ENCODE data around the gene SCUBE1. TPM values are rescaled to one million over a fixed set of nuclear protein-coding genes. Genes with fewer than 3 reads are reported as not detected.
A peak's percentile ranks its signal among the peaks of the same experiment; 100 is the strongest.

The SCUBE1 gene
- total and polyA plus RNA-seq, 8 donors, result 0.04 to 0.41 (median 0.12) TPM; not detected in 3

GRCh38 chr22:43298062-43298801 is 44.9 kb downstream of the SCUBE1 start:
- TF ChIP-seq, protein P1, sequence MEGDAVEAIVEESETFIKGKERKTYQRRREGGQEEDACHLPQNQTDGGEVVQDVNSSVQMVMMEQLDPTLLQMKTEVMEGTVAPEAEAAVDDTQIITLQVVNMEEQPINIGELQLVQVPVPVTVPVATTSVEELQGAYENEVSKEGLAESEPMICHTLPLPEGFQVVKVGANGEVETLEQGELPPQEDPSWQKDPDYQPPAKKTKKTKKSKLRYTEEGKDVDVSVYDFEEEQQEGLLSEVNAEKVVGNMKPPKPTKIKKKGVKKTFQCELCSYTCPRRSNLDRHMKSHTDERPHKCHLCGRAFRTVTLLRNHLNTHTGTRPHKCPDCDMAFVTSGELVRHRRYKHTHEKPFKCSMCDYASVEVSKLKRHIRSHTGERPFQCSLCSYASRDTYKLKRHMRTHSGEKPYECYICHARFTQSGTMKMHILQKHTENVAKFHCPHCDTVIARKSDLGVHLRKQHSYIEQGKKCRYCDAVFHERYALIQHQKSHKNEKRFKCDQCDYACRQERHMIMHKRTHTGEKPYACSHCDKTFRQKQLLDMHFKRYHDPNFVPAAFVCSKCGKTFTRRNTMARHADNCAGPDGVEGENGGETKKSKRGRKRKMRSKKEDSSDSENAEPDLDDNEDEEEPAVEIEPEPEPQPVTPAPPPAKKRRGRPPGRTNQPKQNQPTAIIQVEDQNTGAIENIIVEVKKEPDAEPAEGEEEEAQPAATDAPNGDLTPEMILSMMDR (IDR thresholded peaks at IDR 0.05), result no peak
- 79 to 85% methylated on average over 18 of the region's 18 CpGs for WGBS, 2 donors
- H3K4me3 ChIP-seq, result no peak overlapping the region
- no peaks in the 10 kb centered on the region for H3K27me3 ChIP-seq
- intact Hi-C loops (cut with DNase I), result no loop called here
- ATAC-seq (no peak), FAIRE-seq (no peak), DNase-seq (peak in 1 of 6 donors; percentile 34)
- no peaks in the 10 kb centered on the region for H3K9me3 ChIP-seq
- no peaks in the 10 kb centered on the region for H3K36me3 ChIP-seq
- H3K27ac ChIP-seq, result no peak overlapping the region
- no peaks in the 10 kb centered on the region for H3K4me1 ChIP-seq

DNA sequence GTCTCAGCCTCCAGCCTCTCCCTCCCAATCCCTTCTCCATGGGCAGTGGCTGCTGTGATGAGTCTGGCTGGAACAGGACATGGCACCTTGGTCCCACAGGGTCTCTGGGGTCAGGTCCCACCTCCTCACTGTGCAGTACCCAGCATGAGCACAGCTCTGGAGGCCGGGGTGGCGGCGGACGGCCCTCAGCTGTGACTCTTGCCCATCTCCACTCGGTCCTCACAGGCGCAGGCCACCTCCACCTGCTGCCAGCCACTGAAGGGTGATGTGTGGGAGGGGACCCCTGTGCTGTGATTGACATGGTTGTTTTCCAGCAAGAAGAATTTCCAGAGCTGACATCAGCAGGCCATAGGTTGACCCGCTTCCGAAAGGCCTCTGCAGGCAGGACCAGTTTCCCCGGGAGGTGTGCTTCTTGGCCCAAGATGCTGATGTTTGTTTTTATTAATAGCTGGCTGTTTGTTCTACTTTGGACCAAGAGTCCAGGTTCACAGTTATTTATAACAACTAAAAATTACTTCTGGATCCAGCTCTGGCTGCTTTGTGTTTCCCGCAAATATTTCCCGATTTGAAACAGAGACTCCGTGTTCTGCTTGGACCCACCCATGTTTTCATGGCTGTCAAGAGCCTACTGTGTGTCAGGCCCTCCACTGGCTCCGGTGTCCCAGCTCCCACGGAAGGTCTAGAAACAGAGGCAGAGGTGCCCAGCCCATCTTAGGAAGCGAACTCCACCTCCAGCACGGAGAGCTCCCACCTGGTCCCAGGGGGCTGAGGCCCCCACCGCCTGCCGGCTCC is 45.7 kb downstream of the SCUBE1 start:
- no peaks in the 10 kb centered on the region for H3K4me1 ChIP-seq
- no peak for FAIRE-seq
- intact Hi-C loops (cut with DNase I), result no loop called here

DNA sequence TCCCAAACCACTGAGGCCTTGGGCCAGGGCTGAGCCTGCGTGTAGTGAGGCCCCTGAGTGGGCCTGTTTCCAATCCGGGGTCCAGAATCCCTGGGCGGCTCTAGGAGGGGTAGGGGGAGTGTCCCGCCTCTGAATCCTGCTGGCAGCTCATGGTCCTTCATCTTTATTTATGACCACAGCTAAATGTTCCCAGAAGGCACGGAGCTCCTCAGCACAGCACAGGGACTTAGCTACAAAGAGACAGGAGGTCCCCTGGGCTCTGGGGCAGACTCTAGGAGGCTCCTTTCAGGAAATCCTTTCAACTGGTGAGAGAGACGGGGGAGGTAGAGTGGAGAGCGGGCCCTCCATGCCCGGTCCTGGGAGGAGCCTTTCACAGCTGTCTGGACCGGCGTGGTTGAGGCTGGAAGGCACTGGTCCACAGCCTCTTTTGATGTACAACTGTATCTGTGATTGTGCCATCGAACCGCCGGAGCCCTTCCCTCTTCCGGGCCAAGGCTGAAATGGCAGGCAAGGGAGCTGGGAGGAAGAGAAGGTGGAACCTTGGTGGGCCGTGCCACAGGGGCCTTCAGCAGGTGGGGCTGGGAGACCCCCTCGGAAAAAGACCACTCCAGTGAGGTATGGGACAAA is 46.8 kb downstream of the SCUBE1 start:
- FAIRE-seq, result no peak
- WGBS, 2 donors, result 69 to 76% methylated on average over 16 of the region's 16 CpGs

More for the DNA sequence above, 45.7 kb downstream of the SCUBE1 start:
- no peaks in the 10 kb centered on the region for H3K27me3 ChIP-seq
- no peak overlapping the region for H3K27ac ChIP-seq
- WGBS, 2 donors, result 75 to 88% methylated on average over 18 of the region's 18 CpGs
- DNase-seq (peak in 1 of 6 donors; percentile 35), ATAC-seq (no peak)
- no peak overlapping the region for H3K4me3 ChIP-seq
- no peaks in the 10 kb centered on the region for H3K36me3 ChIP-seq
- TF ChIP-seq, protein P1 (IDR thresholded peaks at IDR 0.05), result no peak
- no peaks in the 10 kb centered on the region for H3K9me3 ChIP-seq

GRCh38 chr22:43295660-43296059 is 47.5 kb downstream of the SCUBE1 start:
- FAIRE-seq (no peak), ATAC-seq (no peak), DNase-seq (peak in 1 of 6 donors; percentile 12)
- Histone ChIP-seq H3K9me3 (no peaks in the 10 kb centered on the region), H3K27me3 (no peaks in the 10 kb centered on the region), H3K27ac (no peak overlapping the region), H3K4me1 (no peaks in the 10 kb centered on the region), H3K4me3 (no peak overlapping the region), H3K36me3 (no peaks in the 10 kb centered on the region)
- intact Hi-C loops (cut with DNase I), result no loop called here
- TF ChIP-seq, protein P1 (IDR thresholded peaks at IDR 0.05), result no peak
- 67 to 71% methylated on average over 6 of the region's 6 CpGs for WGBS, 2 donors

More for the DNA sequence above, 46.8 kb downstream of the SCUBE1 start:
- TF ChIP-seq, protein P1 (IDR thresholded peaks at IDR 0.05), result no peak
- Histone ChIP-seq H3K4me3 (no peak overlapping the region), H3K36me3 (no peaks in the 10 kb centered on the region), H3K27ac (no peak overlapping the region), H3K27me3 (no peaks in the 10 kb centered on the region), H3K4me1 (no peaks in the 10 kb centered on the region), H3K9me3 (no peaks in the 10 kb centered on the region)
- intact Hi-C loops (cut with DNase I), result no loop called here
- DNase-seq (no peak), ATAC-seq (no peak)

Data from pancreas (tissue), 10 donors.